ENCODE results near the gene NFATC3.
"Not testable (repeated sequence)": the region's sequence is repeated elsewhere in the genome, so short reads cannot be mapped to it uniquely, and the experiment has no call there.

The NFATC3 gene

DNA sequence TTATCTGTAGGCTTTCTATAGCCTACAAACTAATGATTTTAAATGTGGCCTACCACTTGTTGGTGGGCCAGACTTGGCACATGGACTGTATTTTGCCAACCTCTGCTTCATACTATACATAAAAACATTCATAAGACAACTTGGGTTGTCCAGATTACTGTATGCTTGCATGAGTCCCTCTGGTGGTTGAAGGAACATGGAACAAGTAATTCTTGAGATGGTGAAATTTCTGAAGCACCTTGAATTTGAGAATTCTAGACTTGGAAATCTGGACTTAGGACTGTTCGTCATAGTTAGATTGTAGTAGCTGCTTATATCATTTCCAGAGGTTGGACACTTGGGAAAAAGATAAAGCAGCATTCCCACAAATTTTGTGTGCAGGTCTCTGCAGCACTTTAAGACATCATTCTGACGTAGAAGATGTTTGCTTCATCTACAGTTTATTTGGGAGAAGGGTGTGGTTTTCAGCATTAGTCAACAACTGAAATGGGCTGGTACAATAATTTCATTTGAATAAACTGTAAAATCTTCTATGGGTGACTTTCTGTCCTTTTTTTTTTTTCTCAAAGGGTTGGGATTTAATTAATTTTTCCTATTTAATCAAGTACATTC lies 31.2 kb downstream of the NFATC3 start:
- DNase-seq (ENCODE audit: low spot score) = peak; percentile 58

GRCh38 chr16:68117884-68118283 lies 32.7 kb downstream of the NFATC3 start:
- DNase-seq (ENCODE audit: low spot score) = no peak

- not testable (repeated sequence) for DNase-seq (ENCODE audit: low spot score)
Observed at GRCh38 chr16:68118954-68119353, 33.8 kb downstream of the NFATC3 start.

DNA sequence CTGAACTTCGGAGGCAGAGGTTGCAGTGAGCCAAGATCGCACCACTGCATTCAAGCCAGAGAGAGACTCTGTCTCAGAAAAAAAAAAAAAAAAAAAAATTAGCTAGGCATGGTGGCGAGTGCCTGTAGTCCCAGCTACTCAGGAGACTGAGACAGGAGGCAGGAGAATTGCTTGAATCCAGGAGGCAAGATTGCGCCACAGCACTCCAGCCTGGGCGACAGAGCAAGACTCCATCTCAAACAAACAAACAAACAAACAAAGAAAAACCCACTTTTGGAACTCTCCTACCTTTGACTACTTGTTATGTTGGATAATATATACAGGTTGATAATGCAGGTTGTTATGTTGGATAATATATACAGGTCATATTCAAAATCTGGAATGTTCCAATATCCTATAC lies 35.3 kb downstream of the NFATC3 start:
- DNase-seq (ENCODE audit: low spot score) = not testable (repeated sequence)

DNA sequence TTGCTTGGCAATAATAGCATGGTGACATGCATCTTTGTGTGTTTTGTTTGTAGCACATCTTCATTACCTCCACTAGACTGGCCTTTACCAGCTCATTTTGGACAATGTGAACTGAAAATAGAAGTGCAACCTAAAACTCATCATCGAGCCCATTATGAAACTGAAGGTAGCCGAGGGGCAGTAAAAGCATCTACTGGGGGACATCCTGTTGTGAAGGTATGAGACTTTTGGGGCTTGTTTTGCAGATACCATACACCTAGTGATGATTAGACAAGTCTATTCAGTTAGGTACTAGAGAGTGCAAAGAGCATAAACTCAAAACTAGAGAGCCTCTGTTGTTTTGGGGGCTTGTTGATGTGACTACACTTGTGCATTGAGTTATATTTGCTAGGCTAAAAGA lies 41.2 kb downstream of the NFATC3 start:
- DNase-seq (ENCODE audit: low spot score) = no peak

GRCh38 chr16:68128577-68129305 lies 43.6 kb downstream of the NFATC3 start:
- DNase-seq (ENCODE audit: low spot score) = no peak

- DNase-seq (ENCODE audit: low spot score) = no peak
Observed at GRCh38 chr16:68130520-68130919, 45.4 kb downstream of the NFATC3 start.

DNA sequence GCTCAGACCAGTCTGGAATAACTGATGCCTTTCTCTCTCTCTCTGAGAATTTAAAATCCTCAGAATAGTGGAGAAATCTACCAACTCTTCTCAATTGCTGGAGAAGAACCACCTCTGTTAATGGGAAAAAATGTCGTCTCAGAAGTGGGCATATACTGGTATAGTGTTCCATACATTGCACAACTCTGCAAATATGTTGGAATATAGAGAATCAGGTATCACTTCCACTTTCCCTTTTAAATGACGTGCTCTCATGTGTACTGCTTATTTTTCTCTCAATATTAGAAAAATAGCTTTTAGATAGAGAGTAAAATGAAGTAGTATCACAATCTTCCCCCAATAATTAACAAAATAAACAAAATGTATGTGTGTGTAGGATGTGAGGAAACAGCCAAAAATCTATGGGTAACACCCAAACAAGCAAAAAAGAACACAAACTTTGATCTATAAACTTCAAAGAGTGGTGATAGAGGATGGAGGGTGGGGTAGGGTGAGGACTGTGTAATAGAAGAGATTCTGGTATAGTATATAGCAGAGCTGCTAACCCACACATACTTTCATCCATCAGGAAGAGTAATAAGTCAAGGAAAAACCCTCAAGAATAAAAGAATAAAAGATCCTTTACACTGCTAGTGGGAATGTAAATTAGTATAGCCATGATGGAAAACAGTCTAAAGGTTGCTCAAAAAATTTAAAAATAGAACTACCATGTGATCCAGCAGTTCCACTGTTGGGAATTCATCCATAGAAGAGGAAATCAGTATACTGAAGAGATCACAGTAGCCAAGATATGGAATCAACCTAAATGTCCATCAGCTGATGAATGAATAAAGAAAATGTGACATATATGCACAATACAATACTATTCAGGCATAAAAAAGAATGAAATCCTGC lies 46.9 kb downstream of the NFATC3 start:
- DNase-seq (ENCODE audit: low spot score) = peak; percentile 48

- DNase-seq (ENCODE audit: low spot score) = not testable (repeated sequence)
Observed at GRCh38 chr16:68133000-68133399, 47.8 kb downstream of the NFATC3 start.

DNA sequence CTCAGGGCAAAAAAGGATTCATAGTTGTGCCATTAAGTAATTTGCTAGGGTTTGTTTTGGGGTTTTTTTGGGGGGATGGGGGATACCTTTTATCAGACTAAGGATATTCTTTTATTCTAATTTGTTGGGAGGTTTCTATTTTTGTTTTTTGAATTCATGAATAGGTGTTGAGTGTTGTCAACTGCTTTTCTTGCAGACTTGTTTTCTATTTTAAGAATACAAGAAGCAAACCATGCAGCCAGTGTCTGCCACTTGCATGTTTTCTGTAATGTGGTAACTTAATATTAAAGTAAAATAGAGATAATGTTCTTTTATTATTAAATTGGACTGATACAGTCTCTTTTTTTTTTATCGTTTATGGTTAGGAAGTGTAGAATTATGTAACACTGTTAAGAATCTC lies 49.5 kb downstream of the NFATC3 start:
- DNase-seq (ENCODE audit: low spot score) = no peak

DNA sequence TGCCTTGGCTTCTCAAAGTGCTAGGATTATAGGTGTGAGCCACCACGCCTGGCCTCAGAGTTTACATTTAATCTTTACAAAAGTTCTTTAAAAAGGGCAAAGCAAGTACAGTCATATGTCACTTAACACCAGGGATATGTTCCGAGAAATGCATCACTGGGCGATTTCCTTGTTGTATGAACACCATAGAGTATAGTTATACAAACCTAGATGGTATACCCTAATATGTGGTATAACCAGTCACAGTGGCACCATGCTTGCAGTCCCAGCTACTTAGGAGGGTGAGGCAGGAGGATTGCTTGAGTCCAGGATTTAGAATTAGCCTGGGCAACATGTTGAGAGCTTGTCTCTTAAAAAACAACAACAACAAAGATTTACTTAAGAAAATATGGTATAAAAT lies 51.3 kb downstream of the NFATC3 start:
- no peak for DNase-seq (ENCODE audit: low spot score)

DNA sequence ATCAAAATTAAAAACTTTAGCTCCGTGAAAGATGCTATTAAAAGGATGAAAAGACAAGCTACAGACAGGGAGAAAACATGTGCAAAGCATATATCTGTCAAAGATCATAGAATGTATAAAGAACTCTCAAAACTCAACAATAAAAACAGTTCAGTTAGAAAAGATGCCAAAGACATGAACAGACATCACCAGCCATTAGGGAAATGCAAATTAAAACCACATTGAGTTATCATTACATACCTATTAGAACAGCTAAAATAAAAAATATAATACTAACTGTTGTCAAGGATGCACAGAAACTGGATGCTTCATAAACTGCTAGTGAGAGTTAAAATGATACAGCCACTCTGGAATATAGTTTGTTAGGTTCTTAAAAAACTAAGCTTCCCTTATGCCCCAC lies 58.8 kb downstream of the NFATC3 start:
- no peak for DNase-seq (ENCODE audit: low spot score)

DNA sequence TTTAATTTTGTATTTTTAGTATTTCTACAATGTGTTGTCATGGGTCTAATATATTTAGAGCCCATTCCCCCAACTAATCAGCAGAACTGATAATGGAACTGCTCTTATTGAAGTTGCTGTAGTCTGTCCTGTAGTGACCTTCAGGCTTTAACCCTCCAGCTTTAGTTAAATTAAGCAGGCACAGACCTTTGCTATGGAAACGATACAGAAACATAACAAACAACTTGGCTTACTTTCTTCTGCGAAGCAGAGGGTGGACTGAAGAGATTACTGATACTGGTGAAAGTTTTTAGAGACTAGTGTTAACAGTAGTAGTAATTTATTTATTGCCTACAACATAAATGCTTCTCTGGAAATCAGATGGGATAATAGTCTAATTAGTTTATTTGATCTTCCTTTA lies 61.4 kb downstream of the NFATC3 start:
- peak; percentile 40 for DNase-seq (ENCODE audit: low spot score)

GRCh38 chr16:68147444-68147843 lies 62.3 kb downstream of the NFATC3 start:
- DNase-seq (ENCODE audit: low spot score) = no peak

GRCh38 chr16:68149596-68149995 lies 64.4 kb downstream of the NFATC3 start:
- DNase-seq (ENCODE audit: low spot score) = no peak

- no peak for DNase-seq (ENCODE audit: low spot score)
Observed at GRCh38 chr16:68155425-68155824, 70.3 kb downstream of the NFATC3 start.

- no peak for DNase-seq (ENCODE audit: low spot score)
Observed at GRCh38 chr16:68162413-68162812, 77.2 kb downstream of the NFATC3 start.

DNA sequence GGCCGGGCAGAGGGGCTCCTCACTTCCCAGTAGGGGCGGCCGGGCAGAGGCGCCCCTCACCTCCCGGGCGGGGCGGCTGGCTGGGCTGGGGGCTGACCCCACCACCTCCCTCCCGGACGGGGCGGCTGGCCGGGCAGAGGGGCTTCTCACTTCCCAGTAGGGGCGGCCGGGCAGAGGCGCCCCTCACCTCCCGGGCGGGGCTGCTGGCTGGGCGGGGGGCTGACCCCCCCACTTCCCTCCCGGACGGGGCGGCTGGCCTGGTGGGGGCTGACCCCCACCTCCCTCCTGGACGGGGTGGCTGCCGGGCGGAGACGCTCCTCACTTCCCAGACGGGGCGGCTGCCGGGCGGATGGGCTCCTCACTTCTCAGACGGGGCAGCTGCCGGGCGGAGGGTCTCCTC lies 78.1 kb downstream of the NFATC3 start:
- not testable (repeated sequence) for DNase-seq (ENCODE audit: low spot score)

DNA sequence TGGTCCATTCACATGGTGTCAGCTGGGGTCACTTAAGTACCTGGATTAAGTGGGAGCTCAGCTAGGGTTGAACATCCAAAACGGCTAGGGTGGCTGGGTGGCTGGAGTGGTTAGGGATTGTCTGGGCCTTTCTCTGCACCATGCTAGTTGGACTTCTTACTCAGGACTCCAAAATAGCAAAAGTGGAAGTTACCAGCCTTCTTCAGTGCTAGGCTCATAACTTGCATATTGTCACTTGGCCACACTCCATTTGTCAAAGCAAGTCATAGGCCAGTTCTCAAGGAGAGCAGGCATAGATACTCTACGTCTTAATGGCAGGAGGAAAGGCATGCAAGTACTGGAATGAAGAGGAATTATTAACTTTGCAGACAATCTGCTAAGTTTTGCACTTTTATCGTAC lies 81.1 kb downstream of the NFATC3 start:
- no peak for DNase-seq (ENCODE audit: low spot score)

DNA sequence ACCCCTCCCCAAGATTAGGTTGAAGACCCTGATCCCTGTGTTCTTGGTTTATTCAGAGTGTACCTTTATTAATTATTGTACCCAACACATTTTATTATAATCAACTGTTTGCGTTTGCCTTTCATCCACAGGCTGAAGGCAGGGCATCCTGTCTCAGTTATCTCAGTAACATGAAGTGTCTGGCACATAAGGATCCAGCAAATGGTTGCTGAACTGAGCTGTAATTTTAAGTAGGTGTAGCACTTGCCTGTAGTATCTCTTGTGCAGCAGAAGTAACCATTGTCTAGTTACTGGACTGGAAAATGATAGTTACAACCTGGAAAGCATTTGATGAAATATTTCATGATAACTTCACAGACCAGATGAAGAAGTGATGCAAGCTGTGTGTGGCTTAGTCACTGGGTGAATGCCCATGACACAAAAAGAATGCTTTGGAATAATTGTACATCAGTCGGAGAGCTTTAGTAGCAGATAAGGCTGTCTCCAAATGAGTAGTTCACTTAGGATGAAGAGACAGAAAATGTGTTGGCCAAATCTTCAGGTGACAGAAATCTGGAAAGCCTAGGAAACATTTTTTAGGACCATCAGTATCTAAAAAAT lies 94.1 kb downstream of the NFATC3 start:
- DNase-seq (ENCODE audit: low spot score) = no peak

GRCh38 chr16:68179855-68180254 lies 94.7 kb downstream of the NFATC3 start:
- DNase-seq (ENCODE audit: low spot score) = no peak

- DNase-seq (ENCODE audit: low spot score) = no peak
Observed at GRCh38 chr16:68183046-68183445, 97.9 kb downstream of the NFATC3 start.

DNA sequence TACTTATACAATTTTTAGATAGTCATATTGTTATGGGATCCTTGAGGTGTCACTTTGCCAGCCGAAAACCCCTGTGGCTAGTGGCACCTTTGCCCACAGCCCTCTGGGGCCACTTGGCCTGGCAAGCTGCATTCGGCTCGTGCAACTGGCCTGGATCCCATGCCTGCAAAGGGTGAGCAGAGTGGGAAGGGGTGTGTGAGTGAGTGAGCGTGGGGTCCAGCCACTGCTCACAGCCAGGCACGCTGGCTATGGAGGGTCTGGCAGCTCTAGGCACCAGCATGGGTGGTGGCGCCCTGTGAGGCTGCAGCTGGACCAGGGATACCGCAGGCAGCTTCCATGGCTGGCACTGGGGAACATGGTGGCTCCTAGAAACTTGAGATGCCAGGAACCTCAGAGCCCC lies 101.7 kb downstream of the NFATC3 start:
- DNase-seq (ENCODE audit: low spot score) = no peak
